GM12878 (cell line): ENCODE results near the gene PM20D2.

ENCODE experiments used
- ETV6 ChIP-seq, 2 experiments: fragments of 450-650 bp in 1 of 2; IDR thresholded peaks in 1 of 2; conservative IDR thresholded peaks in 1 of 2; 2 replicates each; pipeline ENCODE4 v1.6.1; 2014; ENCODE audit warnings: antibody characterized with exemption in 1 of 2, borderline replicate concordance in 1 of 2, low read depth in 1 of 2, mild to moderate bottlenecking in 1 of 2, moderate library complexity in 1 of 2
- EZH2 ChIP-seq: IDR thresholded peaks from 2 replicates; pipeline ENCODE4 v1.6.1; 2012; ENCODE audit warnings: low read depth, mild to moderate bottlenecking, control low read depth, inconsistent platforms, low read length, borderline replicate concordance; ENCODE audit not compliant: control insufficient read depth
- POLR2A ChIP-seq: IDR thresholded peaks from 2 replicates; pipeline ENCODE4 v1.6.1; 2011; ENCODE audit warnings: low read depth, mild to moderate bottlenecking, low read length
- TCF12 ChIP-seq: IDR thresholded peaks from 2 replicates; pipeline ENCODE4 v1.6.1; 2011; ENCODE audit warnings: low read depth, mild to moderate bottlenecking, low read length
- ZNF217 ChIP-seq: fragments of 450-650 bp; IDR thresholded peaks from 2 replicates; pipeline ENCODE4 v1.6.1; 2017; ENCODE audit warnings: antibody characterized with exemption, mild to moderate bottlenecking
- ZNF24 ChIP-seq: fragments of 450-650 bp; IDR thresholded peaks from 2 replicates; pipeline ENCODE4 v1.6.1; 2017; ENCODE audit warnings: antibody characterized with exemption, mild to moderate bottlenecking
- ZZZ3 ChIP-seq: IDR thresholded peaks from 2 replicates; pipeline ENCODE4 v1.6.1; 2011; ENCODE audit warnings: low read depth; ENCODE audit not compliant: control insufficient read depth, insufficient read length
- TF ChIP-seq, protein P1 (sequence below), 3 experiments: IDR thresholded peaks in 2 of 3; conservative IDR thresholded peaks in 1 of 3; 2 replicates each; pipeline ENCODE4 v1.5.1; 2011; ENCODE audit warnings: low read depth in 3 of 3, low read length in 3 of 3, mild to moderate bottlenecking in 3 of 3, control low read depth in 2 of 3, moderate library complexity in 2 of 3, inconsistent platforms in 1 of 3, mixed read lengths in 1 of 3; ENCODE audit not compliant: control insufficient read depth in 2 of 3, insufficient read depth in 1 of 3; ENCODE audit errors: extremely low read depth in 1 of 3
- TF ChIP-seq, protein P2 (sequence below): IDR thresholded peaks from 2 replicates; pipeline ENCODE4 v1.6.1; 2011; ENCODE audit warnings: low read depth, mild to moderate bottlenecking, low read length, moderate library complexity, borderline replicate concordance; ENCODE audit errors: extremely low read depth

DNA sequence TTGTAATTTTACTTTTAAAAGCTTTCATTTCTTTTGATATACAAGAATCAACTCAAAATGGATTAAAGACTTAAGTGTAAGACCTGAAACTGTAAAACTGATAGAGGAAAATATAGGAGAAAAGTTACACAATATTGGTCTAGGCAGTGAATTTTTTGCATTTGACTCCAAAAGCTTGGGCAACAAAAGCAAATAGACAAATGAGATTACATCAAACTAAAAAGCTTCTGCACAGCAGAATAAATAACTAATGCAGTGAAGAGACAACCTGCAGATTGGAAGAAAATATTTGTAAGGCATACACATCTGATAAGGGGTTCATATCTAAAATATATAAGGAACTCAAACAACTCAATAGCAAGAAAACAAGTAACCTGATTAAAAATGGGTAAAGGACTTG is 68.3 kb downstream of the PM20D2 start:
- TF ChIP-seq ZNF24 (no peak), EZH2 (no peak), POLR2A (no peak), TCF12 (no peak), ZNF217 (no peak), ETV6 (conservative IDR thresholded peaks at IDR 0.05 in 1 of 2, IDR thresholded peaks at IDR 0.05 in 1 of 2; ENCODE audit: borderline replicate concordance in 1 of 2, low read depth in 1 of 2) (no peak), ZZZ3 (no peak)
- TF ChIP-seq, protein P1, sequence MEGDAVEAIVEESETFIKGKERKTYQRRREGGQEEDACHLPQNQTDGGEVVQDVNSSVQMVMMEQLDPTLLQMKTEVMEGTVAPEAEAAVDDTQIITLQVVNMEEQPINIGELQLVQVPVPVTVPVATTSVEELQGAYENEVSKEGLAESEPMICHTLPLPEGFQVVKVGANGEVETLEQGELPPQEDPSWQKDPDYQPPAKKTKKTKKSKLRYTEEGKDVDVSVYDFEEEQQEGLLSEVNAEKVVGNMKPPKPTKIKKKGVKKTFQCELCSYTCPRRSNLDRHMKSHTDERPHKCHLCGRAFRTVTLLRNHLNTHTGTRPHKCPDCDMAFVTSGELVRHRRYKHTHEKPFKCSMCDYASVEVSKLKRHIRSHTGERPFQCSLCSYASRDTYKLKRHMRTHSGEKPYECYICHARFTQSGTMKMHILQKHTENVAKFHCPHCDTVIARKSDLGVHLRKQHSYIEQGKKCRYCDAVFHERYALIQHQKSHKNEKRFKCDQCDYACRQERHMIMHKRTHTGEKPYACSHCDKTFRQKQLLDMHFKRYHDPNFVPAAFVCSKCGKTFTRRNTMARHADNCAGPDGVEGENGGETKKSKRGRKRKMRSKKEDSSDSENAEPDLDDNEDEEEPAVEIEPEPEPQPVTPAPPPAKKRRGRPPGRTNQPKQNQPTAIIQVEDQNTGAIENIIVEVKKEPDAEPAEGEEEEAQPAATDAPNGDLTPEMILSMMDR (IDR thresholded peaks at IDR 0.05 in 2 of 3, conservative IDR thresholded peaks at IDR 0.05 in 1 of 3; ENCODE audit: control insufficient read depth in 2 of 3, extremely low read depth in 1 of 3, insufficient read depth in 1 of 3, low read depth in 3 of 3, low read length in 3 of 3): no peak
- TF ChIP-seq, protein P2, sequence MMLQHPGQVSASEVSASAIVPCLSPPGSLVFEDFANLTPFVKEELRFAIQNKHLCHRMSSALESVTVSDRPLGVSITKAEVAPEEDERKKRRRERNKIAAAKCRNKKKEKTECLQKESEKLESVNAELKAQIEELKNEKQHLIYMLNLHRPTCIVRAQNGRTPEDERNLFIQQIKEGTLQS: no peak
